ENCODE data around the gene NUB1. TPM values are rescaled to one million over a fixed set of nuclear protein-coding genes. Genes with fewer than 3 reads are reported as not detected.
A peak's percentile ranks its signal among the peaks of the same experiment; 100 is the strongest.

NUB1 gene
- total RNA-seq, 4 donors from 2014 or later: 66.4 to 90.8 (median 68.2) TPM

- Histone ChIP-seq H3K9me3 (no peaks in the 10 kb centered on the region), H3K36me3 (no peaks in the 10 kb centered on the region), H3K27me3 (peaks cover 0 to 18% of the 10 kb centered on the region in 2 donors), H3K4me1 (peaks cover 0 to 18% (median 16%) of the 10 kb centered on the region in 4 donors), H3K27ac (no peak overlapping the region), H3K4me3 (no peak overlapping the region)
- no peak for TF ChIP-seq CTCF (IDR thresholded peaks at IDR 0.05)
- TF ChIP-seq POLR2A (IDR thresholded peaks at IDR 0.05): no peak
- no peak for DNase-seq
Measured at GRCh38 chr7:151405588-151405987, 64.0 kb downstream of the NUB1 start.

- H3K9me3 ChIP-seq: no peaks in the 10 kb centered on the region
- H3K4me3 ChIP-seq: no peak overlapping the region
- DNase-seq: peak in 1 of 3 donors; percentile 42
- TF ChIP-seq POLR2A (IDR thresholded peaks at IDR 0.05): no peak
- TF ChIP-seq CTCF (IDR thresholded peaks at IDR 0.05): no peak
- H3K27me3 ChIP-seq: peaks cover 0 to 25% of the 10 kb centered on the region in 2 donors
- no peak overlapping the region for H3K27ac ChIP-seq
- no peaks in the 10 kb centered on the region for H3K36me3 ChIP-seq
- peaks cover 0 to 19% (median 18%) of the 10 kb centered on the region in 4 donors for H3K4me1 ChIP-seq
Measured at GRCh38 chr7:151406051-151406875, 64.7 kb downstream of the NUB1 start.

GRCh38 chr7:151406886-151407583 lies 65.4 kb downstream of the NUB1 start:
- no peaks in the 10 kb centered on the region for H3K9me3 ChIP-seq
- H3K27me3 ChIP-seq: peaks cover 0 to 25% of the 10 kb centered on the region in 2 donors
- TF ChIP-seq POLR2A (IDR thresholded peaks at IDR 0.05): no peak
- H3K4me1 ChIP-seq: peaks cover 0 to 19% (median 18%) of the 10 kb centered on the region in 4 donors
- H3K4me3 ChIP-seq: no peak overlapping the region
- no peaks in the 10 kb centered on the region for H3K36me3 ChIP-seq
- no peak overlapping the region for H3K27ac ChIP-seq
- DNase-seq: peak in 1 of 3 donors; percentile 25

GRCh38 chr7:151408498-151408838 lies 66.9 kb downstream of the NUB1 start:
- H3K9me3 ChIP-seq: no peaks in the 10 kb centered on the region
- no peaks in the 10 kb centered on the region for H3K36me3 ChIP-seq
- peak overlapping the region in 1 of 4 donors; percentile 49 for H3K4me3 ChIP-seq
- peaks cover 0 to 25% of the 10 kb centered on the region in 2 donors for H3K27me3 ChIP-seq
- H3K4me1 ChIP-seq: peaks cover 0 to 19% (median 18%) of the 10 kb centered on the region in 4 donors
- H3K27ac ChIP-seq: peak overlapping the region in 3 of 4 donors; percentile 53 to 78 (median 58)
- DNase-seq: no peak
- no peak for TF ChIP-seq CTCF (IDR thresholded peaks at IDR 0.05)
- no peak for TF ChIP-seq POLR2A (IDR thresholded peaks at IDR 0.05)

- Histone ChIP-seq H3K36me3 (no peaks in the 10 kb centered on the region), H3K4me1 (peaks cover 0 to 19% (median 18%) of the 10 kb centered on the region in 4 donors), H3K4me3 (peak overlapping the region; percentile 40 to 56 (median 46)), H3K9me3 (no peaks in the 10 kb centered on the region), H3K27ac (peak overlapping the region; percentile 58 to 78 (median 67)), H3K27me3 (peaks cover 0 to 25% of the 10 kb centered on the region in 2 donors)
- no peak for TF ChIP-seq CTCF (IDR thresholded peaks at IDR 0.05)
- TF ChIP-seq POLR2A (IDR thresholded peaks at IDR 0.05): no peak
- peak; percentile 47 to 83 (median 55) for DNase-seq
Measured at GRCh38 chr7:151408839-151409666, 67.4 kb downstream of the NUB1 start.
